Lung microvascular endothelial cell (primary cell): ENCODE data around the gene RAP1GAP2. TPM values are rescaled to one million over a fixed set of nuclear protein-coding genes. Genes with fewer than 3 reads are reported as not detected.
"Not testable (repeated sequence)": the region's sequence is repeated elsewhere in the genome, so short reads cannot be mapped to it uniquely, and the experiment has no call there.

Experiments
- DNase-seq, 2 donors: peaks; one replicate each; pipeline versions ENCODE4 v3.0.0 to v3.0.0-alpha.2; 2010; ENCODE audit warnings: low read depth in 2 of 2
- total RNA-seq: library from RNA; depleted of rRNA; stranded (reverse); fragments of >200 nt; gene quantifications from 2 replicates; pipeline ENCODE4 v1.2.1, GENCODE V29; 2014

The RAP1GAP2 gene
- total RNA-seq, 1 donor from 2014 or later, result 1.2 TPM

DNA sequence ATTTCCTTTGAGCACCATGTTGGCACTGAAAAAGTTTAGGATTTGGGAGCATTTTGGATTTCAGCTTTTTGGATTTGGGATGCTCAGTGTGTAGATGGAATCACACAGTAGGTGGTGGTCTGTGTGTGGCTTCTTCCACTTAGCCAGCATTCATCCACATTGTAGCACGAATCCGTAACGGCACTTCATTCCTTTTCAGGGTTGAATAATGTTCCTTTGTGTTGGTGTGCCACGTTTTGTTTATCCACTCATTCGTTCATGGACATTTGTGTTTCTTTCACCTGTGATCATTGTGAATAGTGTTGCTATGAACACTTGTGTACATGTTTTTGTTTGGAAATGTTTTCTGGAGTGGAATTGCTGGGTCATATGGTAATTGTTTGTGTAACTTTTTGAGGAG lies 85.1 kb downstream of the RAP1GAP2 start:
- DNase-seq, result no peak

- no peak for DNase-seq
Measured at GRCh38 chr17:2883544-2884213, 87.4 kb downstream of the RAP1GAP2 start.

DNA sequence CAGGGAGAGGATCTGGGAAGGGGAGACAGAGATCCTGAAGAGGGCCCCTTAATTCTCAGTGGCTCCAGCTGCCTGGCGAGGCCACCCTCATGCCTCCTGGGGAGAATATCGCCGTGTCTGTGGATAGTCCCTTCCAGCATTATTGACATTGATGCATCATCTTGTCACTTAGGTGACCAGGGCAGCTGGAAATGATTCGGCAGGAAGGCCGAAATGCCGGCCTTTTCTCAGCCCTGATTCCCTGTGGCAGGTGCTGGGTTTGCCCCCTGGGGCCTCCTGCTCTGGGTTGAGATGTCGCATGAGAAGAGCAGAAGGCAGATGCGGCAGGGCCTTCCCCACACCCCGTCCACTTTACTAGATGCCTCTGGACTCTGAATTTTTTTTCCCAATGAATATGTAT lies 89.5 kb downstream of the RAP1GAP2 start:
- DNase-seq, result no peak

GRCh38 chr17:2888326-2888725 lies 92.1 kb downstream of the RAP1GAP2 start:
- no peak for DNase-seq

GRCh38 chr17:2889256-2889655 lies 93.0 kb downstream of the RAP1GAP2 start:
- no peak for DNase-seq

DNA sequence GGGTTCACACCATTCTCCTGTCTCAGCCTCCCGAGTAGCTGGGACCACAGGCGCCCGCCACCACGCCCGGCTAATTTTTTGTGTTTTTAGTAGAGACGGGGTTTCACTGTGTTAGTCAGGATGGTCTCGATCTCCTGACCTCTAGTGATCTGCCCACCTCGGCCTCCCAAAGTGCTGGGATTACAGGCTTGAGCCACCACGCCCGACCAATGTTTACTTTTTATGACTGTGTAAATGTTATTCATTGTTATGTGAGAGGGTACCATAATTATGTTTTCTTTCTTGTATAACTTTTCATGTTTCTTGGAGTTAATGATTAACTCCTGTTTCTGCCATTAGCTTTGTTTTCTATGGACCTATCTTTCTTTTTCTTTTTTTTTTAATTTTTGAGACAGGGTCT lies 94.5 kb downstream of the RAP1GAP2 start:
- DNase-seq, result not testable (repeated sequence)

DNA sequence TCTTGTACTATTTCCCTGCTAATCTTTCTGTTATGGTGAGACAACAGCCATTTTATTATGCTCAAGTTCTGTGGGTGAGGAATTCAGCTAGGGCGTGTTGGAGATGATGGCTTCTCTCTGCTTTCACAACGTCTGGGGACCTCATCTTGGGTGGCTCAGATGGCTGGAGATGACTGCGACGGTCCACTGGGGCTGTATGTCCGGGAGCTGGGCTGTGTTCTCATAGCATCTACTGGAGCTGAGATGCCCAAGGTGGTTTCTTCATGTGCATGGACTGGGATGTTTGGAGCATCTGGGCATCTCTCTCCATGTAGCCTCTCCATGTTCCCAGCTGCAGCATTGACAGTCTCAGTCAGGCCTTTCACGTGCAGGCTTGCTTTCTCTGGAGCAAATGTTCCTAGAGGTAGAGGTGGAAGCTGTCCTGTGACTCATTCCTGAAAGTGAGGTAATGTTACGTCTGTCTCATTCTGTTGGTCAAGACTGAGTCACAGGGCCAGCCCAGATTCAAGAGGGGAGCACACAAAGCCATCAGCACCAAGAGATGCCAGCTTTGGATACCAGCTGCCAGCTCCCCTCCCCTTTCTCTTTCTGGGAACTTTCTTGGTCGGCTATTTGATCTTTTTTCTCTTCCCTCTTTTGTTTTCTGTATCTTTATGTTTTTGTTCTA lies 96.2 kb downstream of the RAP1GAP2 start:
- peak; percentile 4 to 30 for DNase-seq

GRCh38 chr17:2893422-2893914 lies 97.2 kb downstream of the RAP1GAP2 start:
- no peak for DNase-seq

GRCh38 chr17:2894782-2895181 lies 98.5 kb downstream of the RAP1GAP2 start:
- DNase-seq, result no peak

GRCh38 chr17:2897605-2898004 lies 101.4 kb downstream of the RAP1GAP2 start:
- no peak for DNase-seq

DNA sequence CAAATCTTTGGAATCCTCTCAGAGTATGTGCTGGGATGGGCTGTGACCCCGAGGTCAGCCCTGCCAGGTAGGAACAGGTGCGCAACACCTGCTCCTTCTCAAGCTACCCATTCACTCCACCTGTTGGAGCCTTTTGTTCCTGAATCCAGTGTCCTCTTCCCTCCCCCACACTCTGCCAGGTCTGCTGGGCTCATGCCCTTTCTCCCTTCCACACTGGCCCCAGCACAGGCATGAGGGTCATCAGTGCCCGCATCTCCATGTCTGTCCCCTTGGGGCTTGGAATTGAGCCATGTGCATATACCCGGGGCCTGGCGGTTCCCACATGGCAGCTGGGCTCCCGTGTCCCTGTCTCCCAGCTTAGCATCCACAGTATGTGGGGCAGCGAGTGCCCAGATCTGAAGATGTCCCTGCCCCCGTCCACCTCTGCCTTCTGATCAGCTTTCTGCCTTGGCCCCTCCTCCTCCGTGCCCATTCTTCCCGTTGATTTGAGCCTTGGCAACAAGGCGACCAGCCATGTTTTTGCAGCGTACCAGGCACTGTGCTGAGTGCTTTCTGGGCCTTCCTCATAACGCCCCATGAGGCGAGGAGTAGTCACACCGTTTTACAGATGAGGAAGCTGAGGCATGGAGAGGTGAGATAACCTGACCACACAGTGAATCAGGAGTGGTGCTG lies 102.2 kb downstream of the RAP1GAP2 start:
- no peak for DNase-seq

- DNase-seq, result no peak
Measured at GRCh38 chr17:2899906-2900305, 103.7 kb downstream of the RAP1GAP2 start.

DNA sequence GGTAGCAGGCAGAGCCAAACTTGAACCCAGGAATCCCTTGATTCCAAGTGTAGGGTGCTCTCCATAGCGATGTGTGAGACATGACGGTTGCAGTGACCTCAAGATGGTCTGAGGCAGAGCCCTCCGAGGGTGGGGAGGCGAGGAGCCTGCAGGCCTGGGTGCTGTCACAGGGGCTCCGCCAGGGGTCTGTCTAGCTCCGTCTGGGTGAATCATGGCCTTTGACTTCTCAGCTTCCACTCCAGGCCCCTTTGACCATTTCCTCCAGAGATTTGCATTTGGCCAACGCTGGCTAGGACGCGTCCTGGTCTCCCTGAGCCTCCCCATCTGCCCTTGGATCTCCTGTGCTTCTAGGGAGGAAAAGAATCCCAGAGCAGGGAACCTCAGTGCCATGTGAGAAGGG lies 104.6 kb downstream of the RAP1GAP2 start:
- DNase-seq, result no peak

DNA sequence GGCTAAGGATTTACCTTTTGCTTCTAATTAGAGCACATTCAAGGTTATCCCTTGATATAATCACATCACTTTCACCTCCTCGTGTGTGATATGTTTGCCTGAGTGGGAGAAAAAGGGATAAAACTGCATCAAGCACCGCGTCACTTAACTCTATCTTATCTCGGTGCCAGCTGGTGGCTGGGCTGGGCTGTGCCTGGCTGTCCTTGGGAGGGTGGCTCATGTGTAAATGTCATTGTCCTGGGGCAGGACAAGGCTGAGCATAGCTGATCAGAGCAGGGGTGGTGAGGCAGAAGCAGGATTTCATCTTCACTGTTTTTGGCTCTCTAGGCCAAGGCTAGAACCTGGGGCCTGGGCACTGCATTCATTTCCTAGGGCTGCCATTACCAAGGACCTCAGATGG lies 105.3 kb downstream of the RAP1GAP2 start:
- DNase-seq, result no peak

DNA sequence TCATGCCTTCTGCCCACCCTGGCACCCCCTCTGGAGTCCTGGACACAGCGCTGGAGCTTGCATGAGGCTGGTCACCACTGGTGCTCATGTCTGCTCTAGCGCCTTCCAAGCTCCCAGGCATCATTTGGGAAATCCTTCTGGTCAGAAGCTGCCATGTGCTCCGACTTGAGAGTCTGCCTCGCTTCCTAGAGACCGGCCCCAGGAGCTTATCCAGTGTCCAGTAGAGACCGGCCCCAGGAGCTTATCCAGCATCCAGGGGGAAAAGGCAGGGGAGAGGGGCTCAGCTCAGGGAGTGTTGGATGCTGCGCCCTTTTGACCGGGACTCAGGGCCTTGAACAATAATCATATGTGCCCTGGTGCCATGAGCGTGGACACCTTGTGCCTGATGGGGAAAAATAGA lies 106.3 kb downstream of the RAP1GAP2 start:
- no peak for DNase-seq

DNA sequence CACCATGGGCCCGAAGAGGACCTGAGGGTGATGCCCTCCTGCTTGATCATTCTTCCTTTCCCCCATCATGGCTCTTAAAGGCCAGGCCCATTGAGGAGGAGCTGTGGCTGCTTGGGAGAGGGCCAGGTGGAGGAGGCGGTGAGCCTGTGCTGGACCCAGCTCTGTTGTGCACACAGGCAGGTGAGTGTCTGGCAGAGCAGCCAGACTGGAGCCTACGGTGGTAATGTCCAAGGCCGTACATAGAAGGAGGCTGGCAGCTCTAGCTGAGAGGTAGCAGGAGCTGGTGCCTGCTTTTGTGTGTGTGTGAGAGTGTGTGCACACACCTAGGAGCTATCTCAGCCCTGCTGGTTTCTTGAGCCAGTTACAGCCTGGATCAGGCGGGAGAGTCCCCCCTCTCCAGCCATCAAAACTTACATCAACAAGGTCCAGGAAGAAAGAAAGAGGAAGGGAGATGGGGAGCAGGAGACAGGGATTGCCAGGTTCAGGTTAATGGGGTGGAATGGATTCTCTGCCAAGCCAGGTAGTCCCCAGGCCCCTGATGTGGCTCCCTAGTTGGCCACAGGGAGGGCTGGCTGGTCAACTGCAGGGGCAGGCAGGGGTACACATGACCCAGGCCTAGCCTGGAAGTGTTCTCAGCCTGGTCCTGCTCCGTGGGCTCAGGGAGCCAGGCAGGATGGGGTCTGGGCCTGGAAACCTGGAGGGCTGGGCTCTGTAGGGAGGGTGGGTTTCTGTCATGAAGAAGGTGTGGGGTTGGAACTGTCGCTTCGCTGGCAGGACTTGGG lies 107.1 kb downstream of the RAP1GAP2 start:
- no peak for DNase-seq

GRCh38 chr17:2904135-2904534 lies 107.9 kb downstream of the RAP1GAP2 start:
- DNase-seq, result peak in 1 of 2 donors; percentile 26

DNA sequence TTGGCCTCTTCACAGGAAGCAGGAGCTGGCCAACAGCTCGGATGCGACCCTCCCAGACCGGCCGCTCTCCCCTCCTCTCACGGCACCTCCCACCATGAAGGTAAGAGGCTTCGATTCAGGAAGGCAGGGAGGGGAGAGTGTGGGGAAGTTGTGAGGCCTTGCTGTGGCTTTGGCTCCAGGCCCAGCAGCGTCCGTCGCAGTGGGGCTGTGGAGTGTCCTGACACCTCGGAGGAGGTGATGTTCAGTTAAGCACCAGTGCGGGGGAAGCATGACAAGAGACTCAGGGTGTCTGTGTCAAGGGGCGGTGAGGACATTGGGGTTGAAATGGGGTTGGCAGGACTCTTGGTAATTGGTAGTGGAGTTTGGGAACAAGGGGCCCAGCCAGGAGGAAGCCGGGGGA lies 109.0 kb downstream of the RAP1GAP2 start:
- DNase-seq, result no peak

DNA sequence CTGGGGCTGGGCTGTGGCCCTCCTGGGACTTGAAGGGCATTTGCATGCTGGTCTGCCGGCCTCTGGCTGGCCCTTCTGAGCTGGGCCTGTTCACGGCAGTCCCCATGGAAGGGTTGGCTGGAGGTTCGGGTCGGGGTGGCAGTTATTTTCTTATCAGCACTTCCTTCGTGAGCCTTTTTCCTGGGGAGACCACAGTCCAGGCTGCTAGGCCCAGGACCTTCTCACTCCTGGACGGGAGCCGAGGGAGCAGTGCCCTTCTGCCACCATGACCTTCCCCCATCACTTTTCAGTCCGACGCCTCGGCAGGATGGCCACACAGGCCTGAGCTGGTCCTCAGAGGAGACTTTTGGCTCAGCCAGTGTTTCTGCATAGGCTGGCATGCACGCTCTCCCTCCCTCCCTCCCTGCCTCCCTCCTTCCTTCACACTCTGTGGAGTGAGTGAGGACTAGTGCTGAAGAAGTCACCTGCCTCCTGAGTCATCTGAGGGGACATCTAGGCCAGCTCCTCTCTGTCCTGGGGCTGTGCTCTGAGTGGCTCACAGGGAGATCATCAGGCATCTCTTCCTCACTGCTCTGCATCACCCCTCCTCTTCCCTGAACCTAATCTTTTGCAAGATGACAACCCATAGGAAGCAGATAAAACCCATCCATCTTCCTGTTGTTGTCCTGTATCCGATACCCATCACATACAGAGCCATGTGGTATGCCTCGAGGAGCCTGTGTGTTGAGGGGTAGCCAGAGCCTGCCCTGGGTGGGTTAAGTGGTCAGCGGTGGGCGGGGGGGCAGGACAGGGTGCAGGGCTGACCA lies 109.7 kb downstream of the RAP1GAP2 start:
- DNase-seq, result no peak

GRCh38 chr17:2906901-2907300 lies 110.7 kb downstream of the RAP1GAP2 start:
- no peak for DNase-seq
